ENCODE results near the gene GALNT9. TPM values are rescaled to one million over a fixed set of nuclear protein-coding genes. Genes with fewer than 3 reads are reported as not detected.

The GALNT9 gene
- total RNA-seq, 1 experiment from 2014 or later: 2.6 TPM

DNA sequence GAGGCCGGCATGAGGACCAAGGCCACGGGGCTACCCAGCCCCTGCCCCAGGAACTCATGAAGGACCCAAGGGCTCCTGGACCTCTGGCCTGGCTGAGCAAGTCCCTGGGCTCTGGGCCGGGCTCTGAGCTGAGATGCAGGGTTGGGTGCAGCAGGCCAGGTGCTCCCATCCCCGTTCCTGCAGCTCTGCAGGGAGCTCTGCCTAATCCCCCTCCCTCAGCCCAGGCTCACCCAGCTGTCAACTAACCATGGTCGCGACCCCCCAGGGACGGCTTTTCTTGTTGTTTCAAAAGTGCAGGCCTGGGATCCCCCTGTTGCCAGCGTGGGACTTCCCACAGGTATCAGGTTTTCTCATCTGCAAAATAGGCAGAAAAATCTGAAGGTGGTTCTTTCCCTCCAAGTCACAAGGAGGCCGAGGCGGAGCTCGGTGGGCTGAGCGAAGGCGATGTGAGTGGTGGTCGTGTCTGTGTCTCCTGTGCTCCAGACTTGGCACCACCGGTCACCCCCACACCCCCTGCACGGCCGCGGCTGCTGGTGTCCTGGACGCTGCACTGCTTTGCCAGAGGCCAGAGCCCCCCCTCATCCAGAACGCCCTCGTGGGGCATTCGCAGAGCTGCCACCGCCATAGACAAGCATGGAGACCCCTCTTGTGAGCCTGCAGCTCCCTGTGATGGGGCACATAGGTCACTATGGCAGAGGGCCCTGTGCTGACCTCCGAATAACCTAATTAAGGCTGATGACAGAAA lies 22.5 kb upstream of the GALNT9 start:
- ATAC-seq (no peak), DNase-seq (ENCODE audit: low read depth, low spot score) (no peak)
- ChIA-PET POLR2A (no interaction called here), RAD21 (ENCODE audit: low non-redundant PET in 1 of 2, low total read pairs in 2 of 2, uncharacterized antibody in 2 of 2, unreplicated experiment in 2 of 2) (no interaction called here), CTCF (no interaction called here)
- H3K79me2 ChIP-seq (ENCODE audit: insufficient read depth, low read length): no peaks in the 10 kb centered on the region
- H3K27ac ChIP-seq (ENCODE audit: low read depth, low read length): no peak overlapping the region
- peaks cover 6 to 10% of the 10 kb centered on the region in 2 experiments; a peak in 3 of 4 replicates for H3K4me1 ChIP-seq (ENCODE audit: control insufficient read depth in 1 of 2, insufficient read depth in 2 of 2, low read length in 2 of 2)
- no peaks in the 10 kb centered on the region for H3K27me3 ChIP-seq (ENCODE audit: insufficient read depth, low read length)
- H4K20me1 ChIP-seq (ENCODE audit: insufficient read depth): no peaks in the 10 kb centered on the region; the same call in 1 of the 2 replicates
- H3K36me3 ChIP-seq (ENCODE audit: control insufficient read depth in 1 of 2, insufficient read depth in 2 of 2, low read length in 2 of 2): no peaks in the 10 kb centered on the region
- H2AFZ ChIP-seq (ENCODE audit: low read depth, low read length, poor library complexity, severe bottlenecking): no peak overlapping the region
- no peak overlapping the region for H3K9ac ChIP-seq (ENCODE audit: low read length)
- intact Hi-C loops (cut with micrococcal nuclease): no loop called here
- H3K9me2 ChIP-seq (ENCODE audit: insufficient read depth): no peaks in the 10 kb centered on the region
- H3K9me3 ChIP-seq (ENCODE audit: control insufficient read depth in 1 of 2, insufficient read depth in 1 of 2, low read depth in 1 of 2, low read length in 2 of 2): no peaks in the 10 kb centered on the region
- BruUV-seq (replicated peaks): no TSS peak
- no peak overlapping the region for H3K4me3 ChIP-seq (replicated peaks in 1 of 2; ENCODE audit: low read depth in 1 of 2, low read length in 2 of 2)
- TF ChIP-seq CTCF (IDR thresholded peaks at IDR 0.05 in 2 of 3, conservative IDR thresholded peaks at IDR 0.05 in 1 of 3; ENCODE audit: borderline replicate concordance in 1 of 3, insufficient read depth in 1 of 3, low read depth in 2 of 3, low read length in 2 of 3) (no peak), CBX3 (IDR thresholded peaks at IDR 0.05; ENCODE audit: low read depth) (no peak), EZH2 (IDR thresholded peaks at IDR 0.05) (no peak), ZBTB33 (IDR thresholded peaks at IDR 0.05; ENCODE audit: extremely low read depth, insufficient replicate concordance, low read length) (no peak), TCF7L2 (IDR thresholded peaks at IDR 0.05; ENCODE audit: borderline replicate concordance, extremely low read depth, insufficient read depth, insufficient read length) (no peak), SP1 (IDR thresholded peaks at IDR 0.05; ENCODE audit: low read depth) (no peak), FOSL1 (IDR thresholded peaks at IDR 0.05; ENCODE audit: low read depth) (no peak), POLR2AphosphoS5 (IDR thresholded peaks at IDR 0.05; ENCODE audit: low read depth, low read length) (no peak), JUND (IDR thresholded peaks at IDR 0.05) (no peak), EGR1 (IDR thresholded peaks at IDR 0.05; ENCODE audit: low read depth) (no peak), ELF1 (IDR thresholded peaks at IDR 0.05; ENCODE audit: borderline replicate concordance, low read depth) (no peak), ZFX (IDR thresholded peaks at IDR 0.05) (no peak), ZNF274 (IDR thresholded peaks at IDR 0.05; ENCODE audit: low read depth, low read length) (no peak), EZH2phosphoT487 (IDR thresholded peaks at IDR 0.05; ENCODE audit: borderline replicate concordance) (no peak), RAD21 (IDR thresholded peaks at IDR 0.05; ENCODE audit: low read depth) (no peak)
- TF ChIP-seq, protein P1, sequence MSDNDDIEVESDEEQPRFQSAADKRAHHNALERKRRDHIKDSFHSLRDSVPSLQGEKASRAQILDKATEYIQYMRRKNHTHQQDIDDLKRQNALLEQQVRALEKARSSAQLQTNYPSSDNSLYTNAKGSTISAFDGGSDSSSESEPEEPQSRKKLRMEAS (IDR thresholded peaks at IDR 0.05): no peak
- TF ChIP-seq, protein P2, sequence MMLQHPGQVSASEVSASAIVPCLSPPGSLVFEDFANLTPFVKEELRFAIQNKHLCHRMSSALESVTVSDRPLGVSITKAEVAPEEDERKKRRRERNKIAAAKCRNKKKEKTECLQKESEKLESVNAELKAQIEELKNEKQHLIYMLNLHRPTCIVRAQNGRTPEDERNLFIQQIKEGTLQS (IDR thresholded peaks at IDR 0.05): no peak
- H3K4me2 ChIP-seq (ENCODE audit: low read length): no peak overlapping the region

All from HCT116 (cell line).